OCI-LY1 (cell line): ENCODE results near the gene IGLON5.

Source experiments
- EZH2 ChIP-seq: fragments of 200-600 bp; sonication (generic), shearing (Covaris generic); IDR thresholded peaks from 2 replicates; pipeline ENCODE4 v1.8.0; 2017; ENCODE audit warnings: borderline replicate concordance, mixed run types, mild to moderate bottlenecking, antibody characterized with exemption, low read length, moderate library complexity, mixed read lengths
- TF ChIP-seq, protein P1 (sequence below): fragments of 200-600 bp; sonication (generic), shearing (Covaris generic); IDR thresholded peaks from 2 replicates; pipeline ENCODE4 v1.5.1; 2017; ENCODE audit warnings: mild to moderate bottlenecking, antibody characterized with exemption, low read length, moderate library complexity, mixed read lengths

DNA sequence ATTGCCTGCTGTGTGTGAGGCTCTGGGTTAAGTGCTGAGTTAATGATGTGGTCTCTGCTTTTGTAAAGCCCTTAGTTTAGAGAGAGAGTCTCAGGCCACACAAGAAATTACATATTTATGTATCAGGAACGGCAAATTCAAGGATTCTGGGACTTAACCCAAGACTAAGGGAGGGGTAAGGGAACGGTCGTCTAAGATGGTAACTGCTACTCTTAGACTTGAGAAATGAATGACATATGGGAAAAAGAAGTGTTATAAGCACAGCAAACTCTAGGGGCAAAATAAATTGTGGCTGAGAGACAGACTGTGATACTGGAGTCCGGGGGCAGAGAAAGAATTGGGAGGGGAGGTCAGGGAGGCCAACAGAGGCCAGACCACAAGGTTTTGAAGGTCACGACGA, 20.3 kb downstream of the IGLON5 start:
- TF ChIP-seq, protein P1, sequence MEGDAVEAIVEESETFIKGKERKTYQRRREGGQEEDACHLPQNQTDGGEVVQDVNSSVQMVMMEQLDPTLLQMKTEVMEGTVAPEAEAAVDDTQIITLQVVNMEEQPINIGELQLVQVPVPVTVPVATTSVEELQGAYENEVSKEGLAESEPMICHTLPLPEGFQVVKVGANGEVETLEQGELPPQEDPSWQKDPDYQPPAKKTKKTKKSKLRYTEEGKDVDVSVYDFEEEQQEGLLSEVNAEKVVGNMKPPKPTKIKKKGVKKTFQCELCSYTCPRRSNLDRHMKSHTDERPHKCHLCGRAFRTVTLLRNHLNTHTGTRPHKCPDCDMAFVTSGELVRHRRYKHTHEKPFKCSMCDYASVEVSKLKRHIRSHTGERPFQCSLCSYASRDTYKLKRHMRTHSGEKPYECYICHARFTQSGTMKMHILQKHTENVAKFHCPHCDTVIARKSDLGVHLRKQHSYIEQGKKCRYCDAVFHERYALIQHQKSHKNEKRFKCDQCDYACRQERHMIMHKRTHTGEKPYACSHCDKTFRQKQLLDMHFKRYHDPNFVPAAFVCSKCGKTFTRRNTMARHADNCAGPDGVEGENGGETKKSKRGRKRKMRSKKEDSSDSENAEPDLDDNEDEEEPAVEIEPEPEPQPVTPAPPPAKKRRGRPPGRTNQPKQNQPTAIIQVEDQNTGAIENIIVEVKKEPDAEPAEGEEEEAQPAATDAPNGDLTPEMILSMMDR: no peak
- no peak for TF ChIP-seq EZH2
